NCI-H2171 treated with DMSO at 0.1 percent for 48 hours (cell line): ENCODE data around the gene MORN5.

Experiments used
- DNase-seq: peaks from one replicate; lab custom pipeline; 2025; lab: John Stamatoyannopoulos, UW

The MORN5 gene

GRCh38 chr9:122232796-122233306, 73.1 kb downstream of the MORN5 start:
- DNase-seq: no peak

DNA sequence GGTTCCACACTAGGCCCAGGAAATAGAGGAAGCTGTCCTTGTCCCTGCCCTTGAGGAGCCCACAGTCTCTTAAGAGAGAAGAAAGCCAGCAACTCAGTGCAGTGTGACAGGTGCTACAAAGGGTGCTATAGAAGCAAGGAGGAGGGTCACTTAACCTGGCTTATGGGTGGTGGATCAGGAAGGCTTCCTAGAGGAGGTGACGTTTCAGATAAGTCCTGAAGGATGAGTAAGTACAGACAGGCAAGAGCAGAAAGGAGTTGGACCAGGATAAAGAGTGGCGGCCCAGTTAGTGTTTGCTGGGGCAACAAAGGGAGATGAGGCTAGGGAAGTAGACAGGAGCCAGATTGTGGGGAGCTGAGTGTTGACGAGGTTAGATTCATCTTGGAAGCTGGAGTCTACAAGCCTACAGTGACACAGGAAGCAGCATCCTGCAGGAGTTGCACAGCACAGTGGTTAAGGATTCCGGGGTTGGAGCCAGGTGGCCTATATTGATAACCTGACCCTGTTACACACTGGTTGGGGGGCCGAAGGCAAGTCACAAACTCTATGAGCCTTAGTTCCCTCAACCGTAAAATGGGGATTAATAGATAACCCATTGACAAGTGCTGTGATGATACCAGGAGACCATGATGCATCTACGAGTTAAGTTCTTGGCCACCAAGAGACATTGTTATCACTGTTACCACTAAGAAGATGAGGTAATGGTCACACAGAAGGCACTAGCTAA, 74.5 kb downstream of the MORN5 start:
- DNase-seq: no peak

- peak; percentile 61 for DNase-seq
Measured at GRCh38 chr9:122236681-122237080, 77.0 kb downstream of the MORN5 start.

DNA sequence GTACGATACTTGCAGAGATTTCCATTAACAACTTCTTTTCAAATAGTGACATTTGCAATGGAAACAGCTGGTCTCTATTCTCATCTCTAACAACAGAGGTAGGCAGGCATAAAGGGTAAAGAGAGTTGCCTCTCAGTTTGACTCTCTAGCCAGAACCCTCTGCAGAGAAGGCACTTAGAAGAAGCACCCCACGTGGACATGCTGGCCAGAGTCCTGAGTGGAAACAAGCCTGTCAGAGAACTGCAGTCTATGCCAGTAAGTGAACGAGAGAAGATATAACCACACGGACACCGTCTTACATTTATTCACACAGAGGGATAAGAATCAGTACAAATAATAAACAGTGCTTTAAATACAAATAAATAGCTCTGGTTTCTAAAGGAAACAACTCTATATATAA, 80.0 kb downstream of the MORN5 start:
- no peak for DNase-seq

GRCh38 chr9:122244349-122244748, 84.6 kb downstream of the MORN5 start:
- no peak for DNase-seq

DNA sequence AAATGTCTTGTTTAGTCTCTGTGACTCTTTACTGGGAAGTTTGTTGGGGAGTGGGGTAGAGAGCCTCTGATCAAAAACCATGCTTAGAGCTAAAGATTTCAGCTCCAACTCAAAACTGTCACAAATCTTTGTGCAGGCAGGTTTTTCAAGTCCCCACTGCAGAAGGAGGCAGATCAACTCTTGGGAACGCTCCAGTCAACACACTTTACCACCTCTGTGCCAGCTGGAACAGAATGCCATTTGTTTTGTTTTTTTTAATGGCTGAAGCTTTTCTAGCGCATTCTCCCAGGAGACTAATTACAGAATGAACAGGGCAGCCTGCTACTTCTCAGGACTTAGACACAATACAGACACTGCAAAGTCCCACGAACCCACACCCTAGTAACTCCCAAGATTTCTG, 87.0 kb downstream of the MORN5 start:
- DNase-seq: peak; percentile 25

DNA sequence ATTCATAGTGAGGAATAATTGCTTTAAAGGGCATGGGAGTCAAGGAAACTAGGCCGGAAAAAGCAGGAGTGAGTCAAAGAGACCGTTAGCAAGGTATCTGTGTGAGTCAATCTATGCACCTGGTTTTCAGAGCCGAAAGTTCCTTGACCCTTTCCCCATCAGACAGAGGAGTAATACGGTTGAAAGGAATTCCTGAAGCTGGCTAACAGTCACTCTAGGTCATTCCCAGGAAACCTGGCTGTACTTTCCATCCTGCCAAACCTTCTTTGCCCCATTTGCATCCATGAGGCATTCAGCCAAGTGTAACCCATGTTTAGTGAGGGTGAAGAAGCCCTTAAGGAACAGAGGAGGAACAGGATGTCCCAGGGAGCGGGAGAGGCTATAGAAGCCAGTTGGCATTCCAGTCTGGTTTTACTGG, 88.7 kb downstream of the MORN5 start:
- DNase-seq: no peak
